K562 (cell line): ENCODE data around the gene ADIPOR2. TPM values are rescaled to one million over a fixed set of nuclear protein-coding genes. Genes with fewer than 3 reads are reported as not detected.

ENCODE experiments used
- ATAC-seq: fragments of 200-7000 bp; cut with Tn5 transposase; 3 replicates; pipeline ENCODE4 v1.9.1; 2020; ENCODE audit warnings: moderate library complexity
- BruUV-seq: library from RNA; stranded (reverse); fragments of 400-500 nt; replicated peaks from 2 replicates; lab custom pipeline; 2021; lab: Mats Ljungman, UMichigan
- CTCF ChIA-PET: fragments of 300-600 bp; formaldehyde crosslinking; extraction: SDS; loops from one replicate; lab custom pipeline; 2021; ENCODE audit warnings: low intra/inter-chr PET ratio; lab: Yijun Ruan, JAX
- POLR2A ChIA-PET: fragments of 300-600, 350-650 bp; sonication (Branson Sonifier 250); formaldehyde crosslinking; extraction: SDS; loops from one replicate; lab custom pipeline; 2021; ENCODE audit warnings: antibody characterized with exemption, inconsistent platforms; lab: Yijun Ruan, JAX
- DNase-seq, 4 experiments: peaks; one replicate each; pipeline versions ENCODE4 v3.0.0 to v3.0.0-alpha.2; 2011 to 2018; ENCODE audit warnings: low spot score in 3 of 4, mixed read lengths in 3 of 4; ENCODE audit errors: extremely low read depth in 1 of 4
- FAIRE-seq: peaks from 2 replicates; lab custom pipeline; 2011; peaks lifted over from hg19 to GRCh38; lab: Jason Lieb, UNC
- H2AFZ ChIP-seq: 2 replicates; pipeline ENCODE4 v1.6.0; 2011; ENCODE audit warnings: low read depth, low read length, control low read depth, inconsistent platforms
- H3K27ac ChIP-seq: fragments of 200-600 bp; 3 replicates; pipeline ENCODE4 v1.8.0; 2011; ENCODE audit warnings: low read depth, mild to moderate bottlenecking, control low read depth, inconsistent platforms, low read length, moderate library complexity, mixed read lengths; ENCODE audit errors: extremely low read depth
- H3K27me3 ChIP-seq, 2 experiments: fragments of 300-600 bp in 1 of 2; 2 replicates in 1 of 2; 3 replicates in 1 of 2; pipeline versions ENCODE4 v1.6.0 to v1.8.0; 2011; ENCODE audit warnings: inconsistent platforms in 2 of 2, low read length in 2 of 2, mild to moderate bottlenecking in 1 of 2, mixed read lengths in 1 of 2, moderate library complexity in 1 of 2; ENCODE audit not compliant: control insufficient read depth in 2 of 2, insufficient read depth in 2 of 2
- H3K36me3 ChIP-seq: fragments of 300-600 bp; 3 replicates; pipeline ENCODE4 v1.8.0; 2011; ENCODE audit warnings: mild to moderate bottlenecking, low read length, inconsistent platforms; ENCODE audit not compliant: control insufficient read depth, insufficient read depth
- H3K4me1 ChIP-seq, 2 experiments: fragments of 200-600 bp in 1 of 2; replicated peaks in 1 of 2; 2 replicates in 1 of 2; 3 replicates in 1 of 2; pipeline versions ENCODE4 v1.5.1 to v1.8.0; 2011; ENCODE audit warnings: inconsistent platforms in 2 of 2, low read length in 2 of 2, mild to moderate bottlenecking in 1 of 2, mixed read lengths in 1 of 2, moderate library complexity in 1 of 2; ENCODE audit not compliant: control insufficient read depth in 2 of 2, insufficient read depth in 2 of 2
- H3K4me2 ChIP-seq: 2 replicates; pipeline ENCODE4 v1.6.1; 2011; ENCODE audit warnings: low read length, control low read depth, inconsistent platforms, mixed read lengths; ENCODE audit not compliant: insufficient read depth
- H3K4me3 ChIP-seq: fragments of 200-600 bp; sonication (generic), shearing (Covaris generic); 2 replicates; pipeline ENCODE4 v1.5.1; 2016; ENCODE audit warnings: control low read depth, inconsistent platforms
- H3K79me2 ChIP-seq: fragments of 200-600 bp; 3 replicates; pipeline ENCODE4 v1.8.0; 2011; ENCODE audit warnings: low read length, inconsistent platforms; ENCODE audit not compliant: control insufficient read depth, insufficient read depth
- H3K9ac ChIP-seq, 2 experiments: 2 replicates each; pipeline versions ENCODE4 v1.6.0 to v1.6.1; 2011; ENCODE audit warnings: low read depth in 2 of 2, low read length in 2 of 2, control low read depth in 1 of 2, inconsistent platforms in 1 of 2, mild to moderate bottlenecking in 1 of 2, mixed read lengths in 1 of 2; ENCODE audit not compliant: insufficient read depth in 1 of 2
- H3K9me1 ChIP-seq: one replicate; pipeline ENCODE4 v1.6.0; 2011; ENCODE audit warnings: inconsistent platforms, mild to moderate bottlenecking, low read length, moderate library complexity; ENCODE audit not compliant: control insufficient read depth, insufficient read depth
- H3K9me3 ChIP-seq: replicated peaks from 2 replicates; pipeline ENCODE4 v1.5.1; 2011; ENCODE audit warnings: low read depth, low read length, inconsistent platforms; ENCODE audit not compliant: control insufficient read depth, insufficient read depth
- H4K20me1 ChIP-seq: replicated peaks from 2 replicates; pipeline ENCODE4 v1.6.1; 2011; ENCODE audit warnings: low read length, inconsistent platforms, mixed read lengths; ENCODE audit not compliant: control insufficient read depth, insufficient read depth
- FOXK2 ChIP-seq, 2 experiments: fragments of 450-650 bp; IDR thresholded peaks in 1 of 2; conservative IDR thresholded peaks in 1 of 2; 2 replicates each; pipeline ENCODE4 v1.6.1; 2016; ENCODE audit warnings: low read depth in 2 of 2, mild to moderate bottlenecking in 1 of 2
- GATA2 ChIP-seq: sonication (generic); formaldehyde crosslinking; IDR thresholded peaks from 2 replicates; pipeline ENCODE4 v1.4.0; 2020; ENCODE audit warnings: mild to moderate bottlenecking, missing genetic modification reagents
- LCOR ChIP-seq: sonication (generic); formaldehyde crosslinking; IDR thresholded peaks from 2 replicates; pipeline ENCODE4 v1.8.0; 2022; ENCODE audit warnings: mild to moderate bottlenecking, missing genetic modification reagents
- MECOM ChIP-seq: fragments of 250-450 bp; sonication (Bioruptor Pico); IDR thresholded peaks from 2 replicates; pipeline ENCODE4 v1.8.0; 2022; ENCODE audit warnings: inconsistent platforms
- MEIS2 ChIP-seq: fragments of 450-650 bp; IDR thresholded peaks from 2 replicates; pipeline ENCODE4 v1.6.1; 2014; ENCODE audit warnings: mild to moderate bottlenecking; ENCODE audit not compliant: partially characterized antibody
- MTF1 ChIP-seq: fragments of 250-450 bp; sonication (Bioruptor Pico); IDR thresholded peaks from 2 replicates; pipeline ENCODE4 v1.9.0; 2021; ENCODE audit warnings: moderate library complexity, mild to moderate bottlenecking, inconsistent platforms, borderline replicate concordance
- MXI1 ChIP-seq: IDR thresholded peaks from 2 replicates; pipeline ENCODE4 v1.6.1; 2011; ENCODE audit warnings: low read depth, mild to moderate bottlenecking, improper control_type of control experiment, low read length
- REST ChIP-seq, 2 experiments: fragments of 450-650 bp; formaldehyde crosslinking in 1 of 2; IDR thresholded peaks; 2 replicates each; pipeline versions ENCODE4 v1.4.0 to v1.6.1; 2014 to 2020; ENCODE audit warnings: mild to moderate bottlenecking in 2 of 2, borderline replicate concordance in 1 of 2, low read depth in 1 of 2
- TSC22D4 ChIP-seq: fragments of 450-650 bp; IDR thresholded peaks from 2 replicates; pipeline ENCODE4 v1.6.1; 2016; ENCODE audit warnings: missing genetic modification characterization, missing biosample characterization, control low read depth
- VEZF1 ChIP-seq: fragments of 200-800 bp; sonication (Bioruptor generic); IDR thresholded peaks from 2 replicates; pipeline ENCODE4 v1.6.1; 2017; ENCODE audit warnings: missing genetic modification characterization, missing compliant biosample characterization
- ZNF699 ChIP-seq: fragments of 250-450 bp; sonication (Bioruptor Pico); IDR thresholded peaks from 2 replicates; pipeline ENCODE4 v1.8.0; 2021; ENCODE audit warnings: mild to moderate bottlenecking, moderate library complexity; ENCODE audit not compliant: insufficient replicate concordance
- WGBS: fragments of 100-300 bp; shearing (Covaris generic); methylation state at CpG from one replicate; pipeline ENCODE4 v1.1.6; 2016; ENCODE audit warnings: low coverage, mixed read lengths; ENCODE audit not compliant: insufficient coverage; ENCODE audit errors: missing lambda C conversion rate; 5-methylcytosine and 5-hydroxymethylcytosine counted together
- in situ Hi-C: fragments of 300-500 bp; cut with MboI; formaldehyde crosslinking; loops from 4 replicates; pipeline ENCODE4 v1.15.0; 2018; ENCODE audit warnings: inconsistent platforms, mixed read lengths
- intact Hi-C: fragments of 100-400 bp; cut with micrococcal nuclease; formaldehyde crosslinking; loops from 2 replicates; pipeline ENCODE4 v1.14.2; 2022
- polyA plus RNA-seq, 8 experiments: library from polyadenylated mRNA; depleted of rRNA in 4 of 8; stranded (reverse) in 5 of 8; unstranded in 3 of 8; fragments of >200 nt; fragmentation: Nextera tagmentation in 2 of 8; fragmentation: Illumina TruSeq in 1 of 8; extraction: Ambion mirVana in 2 of 8; extraction: Trizol in 1 of 8; gene quantifications; 2 replicates each; pipeline versions ENCODE4 v1.2.1 to v1.2.3, GENCODE V29; 2011 to 2014; ENCODE audit warnings: inconsistent platforms in 1 of 8, missing spikeins in 1 of 8
- total RNA-seq, 7 experiments: library from RNA; depleted of rRNA in 6 of 7; stranded (reverse); fragments of >200 nt in 6 of 7; fragmentation: Illumina TruSeq in 2 of 7; extraction: Trizol in 2 of 7; gene quantifications; 2 replicates each; pipeline versions ENCODE4 v1.2.1 to v1.2.3, GENCODE V29; 2011 to 2021; ENCODE audit warnings: low replicate concordance in 1 of 7

The ADIPOR2 gene
- total and polyA plus RNA-seq, 9 of the 15 experiments (the other 6 are each of a cell fraction or from before 2014, with no cell fraction given) = 10.9 to 63.5 (median 46.0) TPM

GRCh38 chr12:1691123-1692007 lies 495 bp downstream of the ADIPOR2 start:
- Histone ChIP-seq H3K9me1 (no peaks in the 10 kb centered on the region), H3K4me1 (peaks cover 0 to 4% of the 10 kb centered on the region in 2 experiments; a peak in 3 of 5 replicates), H3K79me2 (peaks cover 56% of the 10 kb centered on the region), H3K4me3 (peak overlapping the region; percentile 95), H4K20me1 (peaks cover 20% of the 10 kb centered on the region; the same call in 1 of the 2 replicates), H3K4me2 (peak overlapping the region; percentile 91), H3K9me3 (no peaks in the 10 kb centered on the region), H2AFZ (peak overlapping the region; percentile 75), H3K27me3 (no peaks in the 10 kb centered on the region), H3K27ac (peak overlapping the region; percentile 92), H3K9ac (peak overlapping the region; percentile 90 to 94), H3K36me3 (peaks cover 14% of the 10 kb centered on the region)
- peak; percentile 81 for ATAC-seq
- in situ Hi-C loops (no loop called here), intact Hi-C loops (loop anchor here (2.0 kb wide), 1 partner anchor 31 kb away; no protein-coding TSS in a partner anchor)
- 2% methylated on average over 28 of the region's 56 CpGs for WGBS
- FAIRE-seq = no peak
- no TSS peak for BruUV-seq
- CTCF ChIA-PET = no interaction called here
- POLR2A ChIA-PET = interaction anchor here (0.5 to 2.0 kb wide), 11 partner anchors 10 to 189 kb away, joined by 3 to 20 read pairs (median 4); no protein-coding TSS in a partner anchor
- DNase-seq = peak in 2 of 4 experiments; percentile 38 to 65
- TF ChIP-seq MTF1 (CRISPR knock-in tag) (no peak), FOXK2 (conservative IDR thresholded peaks at IDR 0.05 in 1 of 2, IDR thresholded peaks at IDR 0.05 in 1 of 2; ENCODE audit: low read depth in 2 of 2) (no peak), MECOM (CRISPR knock-in tag) (no peak), VEZF1 (CRISPR knock-in tag) (peak; percentile 94), MEIS2 (peak; percentile 23), ZNF699 (no peak), REST (IDR thresholded peaks at IDR 0.05; ENCODE audit: borderline replicate concordance) (no peak), REST (CRISPR knock-in tag; IDR thresholded peaks at IDR 0.05; ENCODE audit: low read depth) (no peak), MXI1 (no peak), GATA2 (CRISPR knock-in tag) (no peak), LCOR (no peak), TSC22D4 (no peak)
